ENCODE measurements around the gene NDC1. TPM values are rescaled to one million over a fixed set of nuclear protein-coding genes. Genes with fewer than 3 reads are reported as not detected.

The NDC1 gene
- polyA plus RNA-seq, 1 experiment = 19.0 TPM

- ChIA-PET CTCF (interaction anchor here (1.2 to 2.6 kb wide), 2 partner anchors 11 to 76 kb away, joined by 4 to 19 read pairs; no protein-coding TSS in a partner anchor), POLR2A (no interaction called here)
- DNase-seq (ENCODE audit: low read depth, low spot score) = no peak
- H3K27ac ChIP-seq (ENCODE audit: low read depth, low read length) = no peak overlapping the region
- H3K9me3 ChIP-seq (ENCODE audit: control insufficient read depth, insufficient read depth, low read length) = no peaks in the 10 kb centered on the region
- no peaks in the 10 kb centered on the region for H3K27me3 ChIP-seq (ENCODE audit: control insufficient read depth, insufficient read depth, low read length)
- H3K4me3 ChIP-seq (ENCODE audit: low read depth, low read length) = no peak overlapping the region
- no peak for TF ChIP-seq CTCF (IDR thresholded peaks at IDR 0.05; ENCODE audit: low read depth, low read length)
Observed at GRCh38 chr1:53871773-53872484, 33.8 kb upstream of the NDC1 start.

- DNase-seq (ENCODE audit: low read depth, low spot score) = no peak
- POLR2A ChIA-PET = no interaction called here
- Histone ChIP-seq H3K4me3 (ENCODE audit: low read depth, low read length) (no peak overlapping the region), H3K9me3 (ENCODE audit: control insufficient read depth, insufficient read depth, low read length) (no peaks in the 10 kb centered on the region), H3K27ac (ENCODE audit: low read depth, low read length) (no peak overlapping the region), H3K27me3 (ENCODE audit: control insufficient read depth, insufficient read depth, low read length) (no peaks in the 10 kb centered on the region)
- no peak for TF ChIP-seq CTCF (IDR thresholded peaks at IDR 0.05; ENCODE audit: low read depth, low read length)
- CTCF ChIA-PET = interaction anchor here (1.4 to 2.6 kb wide), 2 partner anchors 10 to 88 kb away, joined by 8 to 19 read pairs; no protein-coding TSS in a partner anchor
Observed at GRCh38 chr1:53871221-53871620, 33.1 kb upstream of the NDC1 start.

GRCh38 chr1:53869454-53870117 lies 31.5 kb upstream of the NDC1 start:
- Histone ChIP-seq H3K27ac (ENCODE audit: low read depth, low read length) (no peak overlapping the region), H3K9me3 (ENCODE audit: control insufficient read depth, insufficient read depth, low read length) (no peaks in the 10 kb centered on the region), H3K4me3 (ENCODE audit: low read depth, low read length) (no peak overlapping the region), H3K27me3 (ENCODE audit: control insufficient read depth, insufficient read depth, low read length) (no peaks in the 10 kb centered on the region)
- DNase-seq (ENCODE audit: low read depth, low spot score) = no peak
- CTCF ChIA-PET = interaction anchor here (0.6 to 2.7 kb wide), 3 partner anchors 9 to 78 kb away, joined by 3 to 21 read pairs (median 15); no protein-coding TSS in a partner anchor
- no peak for TF ChIP-seq CTCF (IDR thresholded peaks at IDR 0.05; ENCODE audit: low read depth, low read length)
- POLR2A ChIA-PET = interaction anchor here (0.6 to 0.7 kb wide), 2 partner anchors 9 to 325 kb away, joined by 3 to 5 read pairs; no protein-coding TSS in a partner anchor

GRCh38 chr1:53868565-53868964 lies 30.5 kb upstream of the NDC1 start:
- no peak for TF ChIP-seq CTCF (IDR thresholded peaks at IDR 0.05; ENCODE audit: low read depth, low read length)
- no peaks in the 10 kb centered on the region for H3K9me3 ChIP-seq (ENCODE audit: control insufficient read depth, insufficient read depth, low read length)
- POLR2A ChIA-PET = interaction anchor here (0.7 kb wide), 1 partner anchor 41 kb away, joined by 5 read pairs; no protein-coding TSS in a partner anchor
- CTCF ChIA-PET = interaction anchor here (0.6 to 2.7 kb wide), 5 partner anchors 8 to 620 kb away, joined by 3 to 21 read pairs (median 7); no protein-coding TSS in a partner anchor
- H3K4me3 ChIP-seq (ENCODE audit: low read depth, low read length) = no peak overlapping the region
- H3K27me3 ChIP-seq (ENCODE audit: control insufficient read depth, insufficient read depth, low read length) = no peaks in the 10 kb centered on the region
- no peak overlapping the region for H3K27ac ChIP-seq (ENCODE audit: low read depth, low read length)
- DNase-seq (ENCODE audit: low read depth, low spot score) = no peak

GRCh38 chr1:53862507-53862906 lies 24.4 kb upstream of the NDC1 start:
- Histone ChIP-seq H3K27ac (ENCODE audit: low read depth, low read length) (no peak overlapping the region), H3K9me3 (ENCODE audit: control insufficient read depth, insufficient read depth, low read length) (no peaks in the 10 kb centered on the region), H3K4me3 (ENCODE audit: low read depth, low read length) (no peak overlapping the region), H3K27me3 (ENCODE audit: control insufficient read depth, insufficient read depth, low read length) (no peaks in the 10 kb centered on the region)
- ChIA-PET CTCF (interaction anchor here (2.3 to 4.4 kb wide), 4 partner anchors 10 to 97 kb away, joined by 9 to 59 read pairs (median 28); no protein-coding TSS in a partner anchor), POLR2A (no interaction called here)
- TF ChIP-seq CTCF (IDR thresholded peaks at IDR 0.05; ENCODE audit: low read depth, low read length) = no peak
- no peak for DNase-seq (ENCODE audit: low read depth, low spot score)

All from AG04450 (cell line).